Hematopoietic multipotent progenitor cell treated with erythropoietin and hydrocortisone succinate and interleukin-3 and kit ligand, for 4 days (in vitro differentiated cells): ENCODE data around the gene CD244.
A peak's percentile ranks its signal among the peaks of the same experiment; 100 is the strongest.
"Not testable (repeated sequence)": the region's sequence is repeated elsewhere in the genome, so short reads cannot be mapped to it uniquely, and the experiment has no call there.

Experiments
- DNase-seq: peaks from one replicate; pipeline ENCODE4 v3.0.0-alpha.2; 2015

Gene CD244

DNA sequence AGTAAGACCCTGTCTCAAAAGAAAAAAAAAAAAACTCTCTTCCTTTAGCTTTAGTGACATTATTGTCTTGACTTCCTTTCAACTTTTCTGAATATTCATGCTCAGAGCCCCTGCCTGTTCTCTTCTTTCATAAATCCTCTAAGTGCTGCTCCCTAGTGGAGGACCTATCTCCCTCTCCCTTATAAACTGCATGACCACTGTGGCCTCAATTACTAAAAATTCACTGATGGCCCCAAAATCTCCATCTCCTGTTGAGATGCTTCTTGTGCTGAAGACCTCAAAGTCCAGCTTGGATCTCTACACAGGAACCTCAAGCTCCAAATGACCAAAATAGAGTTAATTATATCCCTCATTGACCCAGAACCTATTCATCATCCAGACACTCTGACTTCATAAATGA, 14.5 kb upstream of the CD244 start:
- peak; percentile 81 for DNase-seq

DNA sequence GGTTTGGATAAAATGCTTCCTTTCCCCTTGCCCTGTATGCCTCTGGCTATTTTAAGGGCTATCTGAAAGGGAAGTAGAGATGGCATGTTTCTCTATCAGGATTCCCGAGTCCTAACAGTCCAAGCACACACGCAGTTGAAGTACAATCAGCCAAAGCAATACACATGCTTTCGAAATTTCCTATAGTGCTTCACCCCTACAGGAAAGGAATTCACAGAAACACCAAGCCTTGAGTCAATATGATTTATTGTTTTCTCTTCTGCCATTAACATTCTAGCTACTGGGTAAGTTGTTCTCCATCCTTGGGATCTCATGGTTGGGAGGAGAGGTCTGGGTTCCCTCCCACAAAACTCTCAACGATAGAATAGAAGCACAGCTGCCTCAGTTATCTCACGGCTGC, 13.6 kb upstream of the CD244 start:
- DNase-seq, result no peak

DNA sequence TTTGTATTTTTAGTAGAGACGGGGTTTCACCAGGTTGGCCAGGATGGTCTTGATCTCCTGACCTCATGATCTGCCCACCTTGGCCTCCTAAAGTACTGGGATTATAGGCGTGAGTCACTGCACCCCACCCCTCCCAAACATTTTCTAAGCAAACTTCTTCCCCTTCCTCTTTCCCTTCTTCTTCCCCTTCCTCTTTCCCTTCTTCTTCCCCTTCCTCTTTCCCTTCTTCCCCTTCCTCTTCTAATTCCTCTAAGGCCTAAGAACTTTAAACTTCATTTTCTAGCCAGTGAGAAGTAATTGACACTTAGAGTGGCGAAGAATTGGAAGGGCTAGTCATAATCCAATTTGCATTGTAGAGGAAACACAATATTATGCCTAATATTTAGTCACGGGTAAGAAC, 12.9 kb upstream of the CD244 start:
- not testable (repeated sequence) for DNase-seq

DNA sequence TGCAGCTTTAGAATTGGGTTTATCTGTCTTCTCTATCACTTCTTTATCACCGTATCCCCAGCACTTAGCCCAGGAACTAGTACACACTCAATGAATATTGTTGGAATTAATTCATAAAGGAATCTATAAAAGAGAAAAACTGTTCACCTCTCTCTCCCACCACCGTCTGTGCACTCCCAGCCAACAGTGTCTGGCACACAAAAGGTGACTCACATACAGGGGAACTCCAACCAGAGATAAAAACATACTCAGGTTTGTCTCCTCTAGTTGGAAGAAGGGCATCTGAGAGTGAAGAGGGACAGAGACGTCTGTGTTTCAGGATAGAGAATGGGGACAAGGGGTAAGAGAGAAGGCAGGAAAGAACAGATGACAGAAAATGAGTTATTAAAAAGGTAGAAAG, 12.2 kb upstream of the CD244 start:
- DNase-seq, result no peak

DNA sequence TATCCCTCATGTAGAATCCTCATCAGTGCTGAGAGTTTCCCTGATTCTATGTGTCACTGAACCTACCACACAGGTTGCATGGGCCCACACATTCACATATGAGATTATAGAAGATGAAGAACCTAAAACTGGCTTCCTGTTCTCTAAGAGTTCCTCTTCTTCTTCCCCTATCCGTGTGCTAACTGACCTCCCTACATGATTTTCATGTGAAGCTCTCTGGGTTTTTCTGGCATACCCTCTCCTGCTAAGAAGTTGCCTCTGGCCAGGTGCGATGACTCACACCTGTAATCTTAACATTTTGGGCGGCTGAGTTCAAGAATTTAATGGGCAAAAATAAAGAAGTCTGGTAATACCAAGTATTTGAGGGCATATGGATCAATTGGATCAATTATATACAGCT, 5.5 kb upstream of the CD244 start:
- peak; percentile 60 for DNase-seq

DNA sequence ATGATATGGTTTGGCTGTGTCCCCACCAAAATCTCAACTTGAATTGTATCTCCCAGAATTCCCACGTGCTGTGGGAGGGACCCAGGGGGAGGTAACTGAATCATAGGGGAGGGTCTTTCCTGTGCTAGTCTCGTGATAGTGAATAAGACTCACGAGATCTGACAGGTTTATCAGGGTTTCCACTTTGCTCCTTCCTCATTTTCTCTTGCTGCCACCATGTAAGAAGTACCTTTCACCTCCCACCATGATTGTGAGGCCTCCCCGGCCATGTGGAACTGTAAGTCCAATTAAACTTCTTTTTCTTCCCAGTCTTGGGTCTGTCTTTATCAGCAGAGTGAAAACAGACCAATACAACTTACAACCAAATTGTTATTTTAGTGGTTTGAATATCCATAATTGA, 5.0 kb upstream of the CD244 start:
- peak; percentile 45 for DNase-seq

DNA sequence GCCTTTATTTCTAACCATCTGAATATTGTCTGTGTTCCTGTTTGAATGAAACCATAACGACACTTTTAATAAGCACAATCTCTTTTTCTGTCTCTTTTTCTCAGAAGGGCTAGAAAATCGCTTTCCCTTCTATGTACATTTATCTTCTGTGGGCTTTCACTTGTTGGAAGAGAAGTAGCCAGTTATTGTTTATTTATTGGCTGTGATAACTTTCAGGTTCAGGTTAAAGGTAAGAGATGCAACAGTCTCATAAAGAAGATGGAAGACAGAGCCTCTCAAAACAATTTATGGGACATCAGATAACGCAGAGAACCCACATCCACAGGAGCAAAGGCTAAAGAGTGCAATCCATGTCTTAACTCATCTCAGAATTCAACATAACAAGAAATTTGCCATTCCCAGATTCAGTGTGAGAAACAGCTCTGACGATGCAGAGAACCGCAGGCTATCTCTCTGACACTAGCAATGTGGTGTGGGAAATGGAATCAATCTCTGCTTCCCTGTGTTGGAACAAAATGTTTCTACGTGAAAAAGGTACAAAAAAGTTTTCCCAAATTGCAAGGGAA, 4.1 kb upstream of the CD244 start:
- no peak for DNase-seq

DNA sequence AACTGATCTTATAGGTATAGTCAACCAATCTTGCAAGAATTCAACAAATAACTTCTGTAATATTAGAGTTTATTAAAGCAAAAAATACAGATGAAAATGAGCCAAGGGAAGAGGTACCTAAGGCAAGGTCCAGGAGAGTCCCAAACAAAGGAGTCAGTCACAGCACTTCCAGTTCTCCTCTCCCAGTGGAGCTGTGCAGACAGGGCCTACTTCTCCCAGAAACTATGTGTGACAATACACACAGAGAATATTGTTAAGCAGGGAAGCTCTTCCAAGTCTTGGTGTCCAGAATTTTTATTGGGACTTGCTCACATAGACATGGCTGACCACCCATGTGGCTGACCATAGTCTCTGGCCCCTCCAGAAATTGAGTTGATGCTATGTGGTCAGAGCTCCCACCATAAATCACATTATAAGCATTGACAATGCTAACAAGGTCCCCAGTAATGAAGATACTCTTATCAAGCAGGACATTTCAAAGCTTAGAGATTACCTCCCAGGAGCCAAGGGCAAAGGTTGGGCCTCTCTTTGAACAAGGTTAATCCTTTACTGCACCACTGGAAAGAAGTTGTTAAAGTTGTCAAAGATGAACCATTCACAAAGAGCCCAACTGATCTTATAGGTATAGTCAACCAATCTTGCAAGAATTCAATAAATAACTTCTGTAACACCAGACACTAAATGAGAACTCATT, 3.5 kb upstream of the CD244 start:
- DNase-seq, result no peak

DNA sequence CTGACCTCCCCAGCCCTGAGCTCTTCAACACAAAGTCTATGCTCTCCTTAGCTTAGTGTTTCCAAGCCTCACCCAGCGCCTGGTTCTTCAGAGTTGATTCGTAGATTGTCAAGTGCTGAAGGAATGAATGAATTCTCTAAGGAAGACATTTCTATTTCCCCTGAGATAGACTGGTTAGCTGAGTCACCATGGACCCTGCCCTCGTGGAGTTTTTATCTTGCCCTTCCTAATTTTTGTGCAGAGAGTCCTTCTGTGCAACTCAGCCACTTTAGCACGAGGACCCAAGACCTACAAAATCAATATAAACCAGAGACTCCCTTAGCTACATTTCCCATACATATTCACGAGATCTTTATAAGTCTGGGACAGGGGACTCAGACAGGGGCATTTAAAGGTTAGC, 2.6 kb upstream of the CD244 start:
- DNase-seq, result peak; percentile 28

DNA sequence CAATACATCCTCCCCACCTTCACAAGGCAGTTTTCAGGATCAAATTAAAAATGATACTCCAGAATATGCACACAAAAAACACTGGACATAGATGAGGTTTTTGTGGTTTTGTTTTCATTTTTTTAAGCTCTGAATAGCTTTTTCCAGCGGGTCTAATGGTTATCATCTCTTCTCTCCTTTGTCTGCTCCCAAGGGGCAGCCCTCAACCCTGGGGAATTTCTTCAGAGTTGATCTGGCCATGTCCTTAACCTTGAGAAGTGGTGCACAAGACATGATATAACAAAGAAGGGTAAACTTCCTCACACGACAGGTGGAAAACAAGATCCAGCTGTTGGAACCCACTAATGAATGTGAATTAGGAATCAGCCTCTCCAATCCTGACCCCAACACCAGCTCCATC, 1.5 kb upstream of the CD244 start:
- peak; percentile 23 for DNase-seq

DNA sequence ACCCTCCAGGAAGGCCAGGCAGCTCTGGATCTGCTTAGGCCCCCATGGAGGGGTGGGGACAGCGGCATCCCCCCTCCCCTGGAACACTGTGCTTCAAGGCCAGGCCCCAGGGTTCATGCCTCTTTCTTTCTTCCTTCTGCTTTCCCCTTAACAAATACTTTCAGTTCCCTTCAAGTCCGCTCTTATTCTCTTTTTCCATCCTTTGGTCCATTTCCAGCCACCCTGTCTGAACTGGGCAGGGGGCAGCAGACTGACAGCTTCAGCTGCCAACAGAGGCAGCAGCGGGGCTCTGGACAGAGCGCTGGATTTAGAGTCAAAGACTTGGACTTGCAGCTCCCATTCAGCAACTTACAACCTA, 1.1 kb upstream of the CD244 start:
- DNase-seq, result peak; percentile 25

DNA sequence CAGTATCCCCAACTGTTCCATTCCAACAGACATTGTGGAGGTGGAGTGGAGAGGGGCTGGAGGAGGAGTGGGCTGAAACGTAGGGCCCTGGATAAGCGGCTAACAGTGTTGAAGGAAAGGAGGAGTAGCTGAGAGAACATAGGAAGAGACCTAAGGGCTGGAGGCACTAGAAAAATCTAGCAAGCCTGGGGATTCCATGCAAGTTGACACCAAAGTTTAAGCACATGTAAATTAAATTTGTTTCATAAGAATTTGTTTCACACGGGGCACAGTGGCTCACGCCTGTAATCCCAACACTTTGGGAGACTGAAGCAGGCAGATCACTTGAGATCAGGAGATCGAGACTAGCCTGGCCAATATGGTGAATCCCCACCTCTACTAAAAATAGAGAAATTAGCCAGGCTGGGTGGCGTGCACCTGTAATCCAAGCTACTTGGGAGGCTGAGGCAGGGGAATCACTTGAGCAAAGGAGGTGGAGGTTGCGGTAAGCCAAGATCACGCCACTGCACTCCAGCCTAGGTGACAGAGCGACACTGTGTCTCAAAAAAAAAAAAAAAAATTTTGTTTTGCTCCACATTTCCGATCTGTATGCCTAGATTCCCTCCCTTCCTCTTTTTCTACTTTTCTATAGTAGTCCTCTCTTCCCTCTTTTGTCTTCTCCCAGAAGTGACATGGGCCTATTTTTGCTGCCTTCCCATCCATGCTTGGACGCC, 530 bp upstream of the CD244 start:
- peak; percentile 28 for DNase-seq

DNA sequence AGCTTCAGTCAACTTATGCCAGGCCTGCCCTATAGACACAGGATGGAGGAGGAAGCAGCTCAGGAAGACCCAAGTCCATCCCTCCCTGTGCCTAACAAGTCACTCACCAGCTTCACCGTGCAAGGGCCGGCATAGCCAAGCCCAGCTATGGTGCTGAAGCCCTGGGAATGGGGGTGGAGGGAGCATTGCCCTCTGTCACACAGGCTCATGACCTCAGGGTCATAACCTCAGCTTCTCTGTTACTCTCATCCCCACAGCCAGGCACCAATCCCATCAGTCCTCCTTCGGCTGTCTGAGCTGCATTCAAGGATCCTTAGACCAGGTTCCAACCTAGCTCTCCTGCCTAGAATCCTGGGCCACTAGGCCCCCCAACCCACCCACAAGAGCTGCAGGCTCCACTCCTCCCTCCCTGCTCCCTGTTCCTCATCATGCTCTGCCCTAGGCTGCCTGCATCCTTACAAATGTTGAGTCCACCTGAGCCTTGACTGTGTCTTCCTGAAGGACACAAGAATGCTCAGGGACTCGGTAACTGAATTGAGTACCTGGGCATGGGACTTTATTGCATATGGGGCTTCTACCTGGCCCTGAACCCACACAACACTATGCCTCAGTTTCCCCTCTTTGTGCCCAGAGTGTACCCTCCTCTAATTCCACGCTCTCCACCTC, 1.7 kb downstream of the CD244 start:
- peak; percentile 16 for DNase-seq

DNA sequence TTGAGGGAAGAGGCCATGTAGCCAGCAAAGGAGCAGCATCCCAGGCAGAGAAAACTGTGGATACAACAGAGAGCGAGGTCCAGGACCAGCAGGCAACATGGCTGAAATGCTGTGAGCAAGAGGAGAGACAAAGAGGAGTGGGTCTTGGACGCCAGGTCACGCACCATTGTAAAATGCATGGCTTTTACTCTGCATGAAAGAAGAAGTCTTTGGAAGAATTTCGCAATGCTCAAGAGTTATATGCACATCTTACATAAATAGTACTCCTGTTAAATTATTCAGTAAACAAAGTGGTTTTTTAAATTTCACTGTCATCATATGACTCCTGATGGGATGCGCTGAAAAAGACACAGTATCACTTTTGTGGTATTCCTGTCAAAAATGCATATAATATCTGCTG, 3.5 kb downstream of the CD244 start:
- DNase-seq, result peak; percentile 69

DNA sequence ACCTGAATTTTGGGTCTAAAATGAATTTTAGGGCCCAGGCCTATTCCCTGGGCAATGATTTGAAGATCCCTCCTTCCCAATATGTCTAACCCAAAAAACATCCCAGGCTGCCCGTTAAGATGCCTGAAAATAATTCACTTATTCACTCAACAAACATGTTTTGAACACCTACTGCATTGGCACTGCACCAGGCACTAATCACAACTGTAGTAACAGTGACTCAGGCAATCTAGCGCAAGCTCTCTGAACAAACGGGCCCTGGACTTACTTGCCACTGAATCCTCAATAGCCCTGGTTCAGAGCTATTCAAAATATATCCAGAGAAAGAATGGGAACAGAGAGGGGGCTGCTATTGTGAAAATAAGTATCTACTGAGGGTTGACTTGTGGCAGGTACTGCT, 4.2 kb downstream of the CD244 start:
- DNase-seq, result peak; percentile 58

DNA sequence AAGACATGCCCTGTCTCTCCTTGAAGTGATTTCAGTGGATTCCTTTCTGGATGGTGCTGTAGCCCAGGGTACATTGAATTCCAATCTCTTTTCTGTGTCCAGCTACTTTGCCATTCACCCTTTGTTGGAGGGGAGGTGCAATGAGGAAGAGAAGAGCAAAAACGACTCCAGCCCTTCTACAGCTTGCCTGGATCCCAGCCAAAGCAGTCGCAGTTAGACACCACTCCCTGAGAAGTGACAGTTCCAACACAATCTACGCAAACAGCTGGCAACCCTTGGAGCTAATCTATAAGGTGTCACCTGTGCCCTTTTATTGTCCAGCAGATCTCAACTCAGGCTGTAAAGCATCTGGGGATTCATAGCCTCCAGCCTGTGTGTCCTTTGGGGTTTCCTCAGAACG, 4.6 kb downstream of the CD244 start:
- peak; percentile 96 for DNase-seq

DNA sequence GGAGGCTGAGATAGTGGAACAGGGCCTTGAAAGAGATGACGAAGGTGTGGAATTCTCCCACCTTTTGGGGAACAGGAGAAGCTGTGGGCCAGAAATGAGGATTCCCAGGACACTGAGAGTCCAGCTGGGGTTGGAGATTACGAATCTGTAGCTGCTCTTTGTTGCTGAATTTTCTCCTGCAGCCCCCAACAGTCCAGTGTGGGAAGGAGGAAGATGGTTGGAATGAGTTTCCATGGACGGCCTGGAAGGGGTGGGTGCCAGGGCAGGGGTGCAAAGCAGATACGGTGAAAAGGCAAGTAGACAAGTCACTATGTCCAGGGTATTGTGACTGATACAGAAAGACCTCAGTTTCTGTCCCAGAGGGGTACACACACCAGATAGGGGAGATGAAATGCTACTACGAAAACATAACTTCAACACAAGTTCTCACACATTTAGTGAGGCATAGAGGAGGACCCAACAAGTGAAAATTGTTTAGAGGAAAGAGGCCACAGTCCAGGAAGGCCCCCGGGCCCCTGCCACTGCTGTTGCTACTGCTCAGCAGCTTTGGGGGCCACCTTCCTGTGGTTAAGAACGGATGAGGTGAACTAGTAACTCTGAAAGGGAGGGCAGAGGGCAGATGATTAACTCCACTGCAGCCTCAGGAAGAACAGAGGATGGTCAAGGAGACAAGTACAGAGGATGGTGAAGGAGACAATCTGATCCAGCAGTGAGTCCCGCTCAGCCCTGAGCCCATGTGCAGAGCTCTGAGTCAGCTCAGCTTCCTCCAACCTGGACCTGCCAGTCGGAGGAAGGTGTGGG, 7.3 kb downstream of the CD244 start:
- DNase-seq, result peak; percentile 67

DNA sequence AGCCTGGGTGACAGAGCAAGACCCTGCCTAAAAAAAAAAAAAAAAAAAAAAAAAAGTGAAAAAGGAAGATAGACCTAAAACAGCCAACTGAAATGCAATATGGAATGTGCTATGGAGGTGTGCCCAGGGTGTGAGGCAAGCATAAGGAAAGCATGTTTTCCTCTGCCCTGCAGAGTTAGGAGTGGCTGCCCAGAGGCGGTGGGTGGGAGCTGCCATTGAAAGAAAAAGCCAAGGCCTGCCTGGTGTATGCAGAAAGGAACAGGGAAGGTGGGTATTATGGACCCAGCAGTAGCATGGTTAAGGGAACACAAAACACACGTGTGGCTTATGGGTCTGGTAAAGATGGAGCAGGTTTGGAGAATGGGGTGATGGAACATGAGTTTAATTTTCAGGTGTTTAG, 8.9 kb downstream of the CD244 start:
- DNase-seq, result no peak

DNA sequence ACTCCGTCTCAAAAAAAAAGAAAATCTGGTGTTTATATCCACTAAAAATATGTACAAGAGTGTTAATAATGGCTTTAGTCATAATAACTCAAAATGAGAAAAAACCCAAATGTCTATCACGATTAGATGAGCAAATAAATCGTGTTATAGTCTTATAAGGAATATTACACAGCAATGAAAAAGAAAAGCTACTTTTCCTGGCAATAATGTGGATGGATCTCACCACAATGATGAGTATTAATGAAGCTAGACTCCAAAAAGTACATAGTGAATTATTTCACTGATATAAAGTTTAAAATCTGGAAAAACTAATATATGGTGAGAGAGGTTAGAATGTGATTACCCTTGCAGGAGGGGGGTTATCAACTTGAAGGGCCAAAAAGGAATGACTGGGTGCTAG, 9.7 kb downstream of the CD244 start:
- DNase-seq, result no peak

DNA sequence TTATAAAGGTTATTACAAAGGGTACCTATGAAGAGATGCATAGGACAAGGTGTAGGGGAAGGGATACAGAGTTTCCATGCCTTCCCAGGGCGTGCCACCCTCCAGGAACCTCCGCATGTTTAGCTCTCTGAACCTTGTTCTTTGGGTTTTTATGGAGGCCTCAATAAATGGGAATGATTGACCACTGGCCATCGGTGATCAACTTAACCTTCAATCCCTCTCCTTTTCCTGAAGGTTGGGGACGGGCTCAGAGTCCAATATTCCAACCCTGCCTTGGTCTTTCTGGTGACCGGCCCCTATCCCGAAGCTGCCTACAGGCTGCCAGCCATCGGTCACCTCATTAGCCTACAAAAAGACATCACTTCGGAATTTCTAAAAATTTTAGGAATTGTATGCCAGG, 11.7 kb downstream of the CD244 start:
- no peak for DNase-seq

DNA sequence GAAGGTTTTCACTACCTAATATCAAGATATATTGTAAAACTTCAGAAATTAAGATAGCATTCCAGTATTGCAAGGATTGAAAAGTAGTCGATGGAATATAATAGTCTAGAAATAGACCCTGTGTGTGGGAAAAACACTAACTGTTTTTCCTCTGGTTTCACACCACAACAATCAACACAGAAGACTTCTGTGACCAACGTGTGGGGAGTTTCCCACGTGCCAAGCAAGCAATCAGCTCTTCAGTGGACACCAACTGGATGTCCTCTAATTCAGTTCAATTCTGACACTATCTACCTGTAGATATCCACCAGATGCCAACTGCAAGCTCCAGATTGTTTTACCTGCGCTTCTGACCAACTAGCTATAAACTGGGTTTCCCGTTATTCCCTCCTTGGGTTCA, 12.1 kb downstream of the CD244 start:
- DNase-seq, result no peak

DNA sequence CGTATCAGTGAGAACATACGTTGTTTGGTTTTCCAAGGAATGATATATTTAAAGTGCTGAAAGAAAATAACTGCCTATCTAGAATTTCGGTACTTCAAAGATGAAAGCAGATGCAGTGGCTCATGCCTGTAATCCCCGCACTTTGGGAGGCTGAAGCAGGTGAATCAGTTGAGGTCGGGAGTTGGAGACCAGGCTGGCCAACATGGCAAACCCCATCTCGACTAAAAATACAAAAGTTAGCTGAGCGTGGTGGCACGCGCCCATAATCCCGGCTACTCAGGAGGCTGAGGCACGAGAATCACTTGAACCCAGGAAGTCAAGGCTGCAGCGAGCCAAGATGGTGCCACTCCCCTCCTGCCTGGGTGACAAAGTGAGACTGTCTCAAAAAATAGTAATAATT, 16.4 kb downstream of the CD244 start:
- no peak for DNase-seq
